ENCODE results near the gene SPTLC3.

DNA sequence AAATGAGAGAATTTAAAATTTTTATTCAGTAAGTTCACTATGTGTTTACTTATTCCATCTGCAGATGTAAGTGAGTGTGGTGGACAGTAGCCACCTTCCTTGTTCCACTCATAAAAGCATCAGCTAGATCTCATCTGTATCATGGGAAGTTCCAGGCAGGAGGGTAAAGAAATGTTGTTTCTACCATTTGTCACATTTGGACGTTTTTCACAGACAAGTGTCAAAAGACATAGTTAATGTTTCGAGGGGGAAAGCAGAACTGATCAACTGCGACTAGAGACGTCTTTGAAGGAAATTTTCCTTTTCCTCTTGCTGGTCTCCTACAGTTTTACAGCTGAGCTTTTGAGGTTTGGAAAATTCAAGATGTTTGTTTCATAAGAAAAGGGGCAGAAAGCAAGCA, 156.4 kb downstream of the SPTLC3 start:
- TF ChIP-seq, protein P1, sequence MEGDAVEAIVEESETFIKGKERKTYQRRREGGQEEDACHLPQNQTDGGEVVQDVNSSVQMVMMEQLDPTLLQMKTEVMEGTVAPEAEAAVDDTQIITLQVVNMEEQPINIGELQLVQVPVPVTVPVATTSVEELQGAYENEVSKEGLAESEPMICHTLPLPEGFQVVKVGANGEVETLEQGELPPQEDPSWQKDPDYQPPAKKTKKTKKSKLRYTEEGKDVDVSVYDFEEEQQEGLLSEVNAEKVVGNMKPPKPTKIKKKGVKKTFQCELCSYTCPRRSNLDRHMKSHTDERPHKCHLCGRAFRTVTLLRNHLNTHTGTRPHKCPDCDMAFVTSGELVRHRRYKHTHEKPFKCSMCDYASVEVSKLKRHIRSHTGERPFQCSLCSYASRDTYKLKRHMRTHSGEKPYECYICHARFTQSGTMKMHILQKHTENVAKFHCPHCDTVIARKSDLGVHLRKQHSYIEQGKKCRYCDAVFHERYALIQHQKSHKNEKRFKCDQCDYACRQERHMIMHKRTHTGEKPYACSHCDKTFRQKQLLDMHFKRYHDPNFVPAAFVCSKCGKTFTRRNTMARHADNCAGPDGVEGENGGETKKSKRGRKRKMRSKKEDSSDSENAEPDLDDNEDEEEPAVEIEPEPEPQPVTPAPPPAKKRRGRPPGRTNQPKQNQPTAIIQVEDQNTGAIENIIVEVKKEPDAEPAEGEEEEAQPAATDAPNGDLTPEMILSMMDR (IDR thresholded peaks at IDR 0.05; ENCODE audit: low read depth, low read length, poor library complexity, severe bottlenecking): no peak
- TF ChIP-seq EZH2phosphoT487 (IDR thresholded peaks at IDR 0.05; ENCODE audit: borderline replicate concordance, low read length): no peak
